Measurements from ENCODE around the gene CIDEC.
"Not testable (repeated sequence)": the region's sequence is repeated elsewhere in the genome, so short reads cannot be mapped to it uniquely, and the experiment has no call there.

CIDEC gene

DNA sequence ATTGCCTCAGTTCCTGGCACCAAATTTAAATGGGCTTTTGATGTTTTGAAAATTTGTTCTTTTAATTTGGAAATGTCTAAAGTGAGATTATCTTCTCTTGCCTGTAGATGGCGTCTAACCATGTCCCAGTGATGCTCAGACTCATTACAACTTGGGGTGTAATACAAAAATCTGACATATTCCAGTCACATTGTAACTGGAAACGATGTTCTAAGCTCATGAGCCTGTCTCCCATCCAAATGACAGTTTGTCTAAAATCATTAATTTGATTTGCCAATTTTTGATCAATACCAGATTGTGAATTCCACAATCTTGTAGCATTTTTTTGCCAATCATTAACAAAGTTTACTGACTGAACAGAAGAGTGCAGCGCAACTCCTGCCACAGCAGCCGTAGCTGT, 31.2 kb downstream of the CIDEC start:
- TF ChIP-seq, protein P1, sequence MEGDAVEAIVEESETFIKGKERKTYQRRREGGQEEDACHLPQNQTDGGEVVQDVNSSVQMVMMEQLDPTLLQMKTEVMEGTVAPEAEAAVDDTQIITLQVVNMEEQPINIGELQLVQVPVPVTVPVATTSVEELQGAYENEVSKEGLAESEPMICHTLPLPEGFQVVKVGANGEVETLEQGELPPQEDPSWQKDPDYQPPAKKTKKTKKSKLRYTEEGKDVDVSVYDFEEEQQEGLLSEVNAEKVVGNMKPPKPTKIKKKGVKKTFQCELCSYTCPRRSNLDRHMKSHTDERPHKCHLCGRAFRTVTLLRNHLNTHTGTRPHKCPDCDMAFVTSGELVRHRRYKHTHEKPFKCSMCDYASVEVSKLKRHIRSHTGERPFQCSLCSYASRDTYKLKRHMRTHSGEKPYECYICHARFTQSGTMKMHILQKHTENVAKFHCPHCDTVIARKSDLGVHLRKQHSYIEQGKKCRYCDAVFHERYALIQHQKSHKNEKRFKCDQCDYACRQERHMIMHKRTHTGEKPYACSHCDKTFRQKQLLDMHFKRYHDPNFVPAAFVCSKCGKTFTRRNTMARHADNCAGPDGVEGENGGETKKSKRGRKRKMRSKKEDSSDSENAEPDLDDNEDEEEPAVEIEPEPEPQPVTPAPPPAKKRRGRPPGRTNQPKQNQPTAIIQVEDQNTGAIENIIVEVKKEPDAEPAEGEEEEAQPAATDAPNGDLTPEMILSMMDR (IDR thresholded peaks at IDR 0.05; ENCODE audit: insufficient read depth, missing control alignments), result peak; percentile 54
- not testable (repeated sequence) for FAIRE-seq; DNase-seq (ENCODE audit: insufficient read length, low spot score)

DNA sequence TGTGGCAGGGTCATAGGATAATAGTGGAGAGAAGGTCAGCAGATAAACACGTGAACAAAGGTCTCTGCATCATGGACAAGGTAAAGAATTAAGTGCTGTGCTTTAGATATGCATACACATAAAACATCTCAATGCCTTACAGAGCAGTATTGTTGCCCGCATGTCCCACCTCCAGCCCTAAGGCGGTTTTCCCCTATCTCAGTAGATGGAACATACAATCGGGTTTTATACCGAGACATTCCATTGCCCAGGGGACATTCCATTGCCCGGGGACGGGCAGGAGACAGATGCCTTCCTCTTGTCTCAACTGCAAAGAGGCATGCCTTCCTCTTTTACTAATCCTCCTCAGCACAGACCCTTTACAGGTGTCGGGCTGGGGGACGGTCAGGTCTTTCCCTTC, 32.2 kb downstream of the CIDEC start:
- FAIRE-seq; DNase-seq (ENCODE audit: insufficient read length, low spot score): not testable (repeated sequence)

DNA sequence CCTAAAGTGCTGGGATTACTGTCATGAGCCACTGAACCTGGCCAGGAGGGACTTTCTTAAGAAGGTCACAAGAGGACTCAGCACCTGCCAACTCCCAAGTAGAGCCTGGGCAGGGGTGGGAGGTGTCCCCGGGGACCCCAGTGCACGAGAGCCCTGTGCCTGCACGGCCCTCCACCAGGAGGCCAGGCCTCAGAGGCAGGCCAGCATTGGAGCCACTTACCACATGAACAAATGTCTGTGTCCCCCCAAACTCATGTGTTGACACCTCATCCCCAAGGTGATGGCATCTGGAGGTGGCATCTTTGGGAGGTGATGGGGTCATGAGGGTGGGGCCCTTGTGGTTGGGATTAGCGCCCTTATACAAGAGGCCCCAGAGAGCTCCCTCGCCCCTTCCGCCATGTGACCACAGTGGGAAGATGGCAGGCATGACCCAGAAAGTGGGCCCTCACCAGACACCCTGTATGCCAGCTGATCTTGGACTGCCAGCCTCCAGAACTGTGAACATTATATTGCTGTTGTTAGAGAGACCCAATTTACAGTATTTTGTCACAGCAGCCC, 33.0 kb downstream of the CIDEC start:
- TF ChIP-seq, protein P1 (IDR thresholded peaks at IDR 0.05; ENCODE audit: insufficient read depth, missing control alignments), result no peak
- no peak for DNase-seq (ENCODE audit: insufficient read length, low spot score)
- FAIRE-seq, result no peak

DNA sequence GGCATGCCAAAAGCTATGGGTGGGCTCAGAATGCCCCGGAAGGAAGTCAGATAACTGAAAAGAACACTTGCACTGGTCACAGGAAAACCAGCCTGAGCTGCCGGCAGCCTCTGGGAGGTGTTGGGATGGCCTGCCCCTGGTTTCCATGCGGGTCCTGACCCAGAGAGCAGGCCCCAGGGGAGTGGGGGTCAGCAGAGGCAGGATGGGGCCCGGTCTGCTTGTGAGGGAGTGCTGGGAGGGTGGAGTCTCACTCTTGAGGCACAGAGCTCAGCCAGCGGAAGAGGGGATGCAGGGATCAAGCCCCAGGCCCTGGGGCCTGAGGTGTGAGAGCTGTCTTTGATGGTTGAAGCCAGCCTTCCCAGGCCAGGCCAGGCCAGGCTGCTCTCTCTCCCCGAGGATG, 33.8 kb downstream of the CIDEC start:
- DNase-seq (ENCODE audit: insufficient read length, low spot score) (no peak), FAIRE-seq (no peak)
- TF ChIP-seq, protein P1 (IDR thresholded peaks at IDR 0.05; ENCODE audit: insufficient read depth, missing control alignments), result no peak

DNA sequence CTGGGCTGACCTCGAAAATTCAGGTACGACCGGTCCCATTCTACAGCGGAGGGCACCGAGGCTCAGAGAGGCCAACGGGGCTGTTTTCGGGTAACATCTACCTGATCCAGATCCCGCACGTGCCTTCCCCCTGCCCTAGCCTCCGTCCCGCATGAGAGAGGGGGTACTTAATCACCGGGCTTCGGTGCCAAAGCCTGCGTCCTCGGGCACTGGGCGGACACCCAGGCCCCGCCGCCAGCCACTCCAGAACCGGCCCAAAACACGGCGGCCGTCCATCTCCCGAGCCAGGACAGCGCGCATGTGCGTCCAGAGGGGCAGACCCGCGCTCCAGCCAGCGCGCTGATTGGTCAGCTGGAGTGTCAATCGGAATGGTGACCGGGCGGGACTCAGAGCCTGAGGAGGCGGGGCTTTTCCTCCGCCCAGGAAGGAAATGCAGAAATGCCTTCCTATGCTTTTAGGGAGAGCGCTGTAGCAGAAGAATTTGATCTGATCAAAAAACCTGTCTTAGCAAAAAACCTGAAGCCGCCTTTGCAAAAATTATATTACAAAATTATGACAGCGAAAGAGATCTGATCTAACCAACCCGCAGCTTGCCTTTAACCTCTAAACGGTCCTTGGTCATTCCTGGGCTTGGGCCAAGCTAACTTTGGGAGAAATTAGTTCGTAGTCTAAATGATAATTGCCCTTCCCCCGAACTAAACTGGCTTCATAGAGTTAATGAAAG, 36.2 kb downstream of the CIDEC start, which contains the start of gene RPUSD3:
Gene RPUSD3 (minus strand): TSS at position 294 of the 724 bp plus-strand sequence. CDS start 18 bp downstream, at position 276.
- TF ChIP-seq, protein P1 (IDR thresholded peaks at IDR 0.05; ENCODE audit: insufficient read depth, missing control alignments), result no peak
- FAIRE-seq (no peak), DNase-seq (ENCODE audit: insufficient read length, low spot score) (peak; percentile 97)

DNA sequence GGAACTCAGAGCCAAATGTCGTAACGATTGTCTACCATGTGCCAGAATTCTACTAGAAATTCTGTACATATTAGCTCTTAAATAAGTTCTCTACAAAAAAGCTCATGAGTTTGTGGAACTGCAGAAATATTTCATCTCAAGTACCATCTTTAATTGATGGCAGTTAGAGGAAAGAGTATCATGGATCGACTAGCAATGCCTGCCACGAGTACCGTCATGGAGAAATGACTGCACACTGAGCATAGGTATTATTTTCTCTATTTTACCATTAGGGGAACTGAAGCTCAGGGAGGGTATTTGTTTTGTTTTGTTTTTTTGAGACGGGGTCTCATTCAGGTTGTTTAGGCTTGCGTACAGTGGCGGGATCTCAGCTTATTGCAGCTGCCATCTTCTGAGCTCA, 39.0 kb downstream of the CIDEC start:
- FAIRE-seq (no peak), DNase-seq (ENCODE audit: insufficient read length, low spot score) (no peak)
- TF ChIP-seq, protein P1 (IDR thresholded peaks at IDR 0.05; ENCODE audit: insufficient read depth, missing control alignments), result no peak

DNA sequence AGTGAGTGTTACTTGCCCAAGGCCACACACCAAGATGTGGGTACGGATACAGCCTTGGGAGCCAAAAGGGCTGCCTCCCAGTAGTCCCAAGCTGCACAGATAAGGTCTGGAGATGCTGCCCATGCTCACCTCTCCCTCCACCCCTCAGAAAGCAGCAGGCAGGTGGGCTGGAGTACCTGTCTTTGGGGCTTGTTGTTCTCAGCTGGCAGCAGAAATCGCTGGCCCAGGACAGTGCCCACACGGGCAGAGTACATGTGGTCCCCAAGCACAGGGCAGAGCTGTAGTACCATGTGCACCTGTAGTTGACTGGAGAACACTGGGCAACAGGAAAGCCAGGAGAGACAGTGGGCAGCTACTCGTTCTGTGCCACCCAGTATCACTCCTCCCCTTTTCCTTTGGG, 41.2 kb downstream of the CIDEC start:
- TF ChIP-seq, protein P1 (IDR thresholded peaks at IDR 0.05; ENCODE audit: insufficient read depth, missing control alignments), result no peak
- FAIRE-seq (no peak), DNase-seq (ENCODE audit: insufficient read length, low spot score) (no peak)
